ENCODE measurements around the gene CRX. TPM values are rescaled to one million over a fixed set of nuclear protein-coding genes. Genes with fewer than 3 reads are reported as not detected.
"Not testable (repeated sequence)": the region's sequence is repeated elsewhere in the genome, so short reads cannot be mapped to it uniquely, and the experiment has no call there.

The CRX gene
- total RNA-seq, 1 donor from 2014 or later: 0.19 TPM

- no peak overlapping the region for H3K4me3 ChIP-seq
- Mint-ChIP-seq H3K36me3 (no peaks in the 10 kb centered on the region), H3K9me3 (peaks cover 3% of the 10 kb centered on the region), H3K27ac (no peak overlapping the region), H3K27me3 (ENCODE audit: insufficient read depth, low read depth) (peaks cover 10% of the 10 kb centered on the region), H3K4me1 (peaks cover 8% of the 10 kb centered on the region), H3K4me3 (no peak overlapping the region)
- H3K36me3 ChIP-seq: no peaks in the 10 kb centered on the region
- H3K4me1 ChIP-seq: peaks cover 12% of the 10 kb centered on the region
- H2AFZ ChIP-seq (replicated peaks): no peak overlapping the region
- H3F3A ChIP-seq (ENCODE audit: low read depth): peaks cover 28% of the 10 kb centered on the region
- no peaks in the 10 kb centered on the region for H3K79me2 ChIP-seq (ENCODE audit: low read depth)
- no peaks in the 10 kb centered on the region for H3K27me3 ChIP-seq
- no peak for DNase-seq (ENCODE audit: low spot score)
- peak overlapping the region; percentile 44 for H3K4me2 ChIP-seq
- no peaks in the 10 kb centered on the region for H3K9me3 ChIP-seq (ENCODE audit: low read depth)
- H3K27ac ChIP-seq: no peak overlapping the region
- TF ChIP-seq EZH2phosphoT487 (IDR thresholded peaks at IDR 0.05): no peak
- no peak for TF ChIP-seq CTCF (IDR thresholded peaks at IDR 0.05)
- no peak for TF ChIP-seq EZH2 (IDR thresholded peaks at IDR 0.05)
- no peaks in the 10 kb centered on the region for H4K20me1 ChIP-seq (ENCODE audit: low read depth)
- no peak overlapping the region for H3K9ac ChIP-seq
Measured at GRCh38 chr19:47813995-47814328, 7.8 kb upstream of the CRX start.

- H3K27ac ChIP-seq; H3K36me3 Mint-ChIP-seq; H3K4me3 ChIP-seq; H3K9me3 ChIP-seq (ENCODE audit: low read depth); H3K9ac ChIP-seq; H3K27me3 ChIP-seq; H3K4me3 Mint-ChIP-seq; H3K36me3 ChIP-seq; H3K9me3 Mint-ChIP-seq; DNase-seq (ENCODE audit: low spot score); H2AFZ ChIP-seq (replicated peaks); H3K79me2 ChIP-seq (ENCODE audit: low read depth); H4K20me1 ChIP-seq (ENCODE audit: low read depth); H3K27ac Mint-ChIP-seq; H3K4me2 ChIP-seq: not testable (repeated sequence)
- peaks cover 34% of the 10 kb centered on the region for H3K4me1 ChIP-seq
- H3F3A ChIP-seq (ENCODE audit: low read depth): peaks cover 43% of the 10 kb centered on the region
- Mint-ChIP-seq H3K4me1 (peaks cover 28% of the 10 kb centered on the region), H3K27me3 (ENCODE audit: insufficient read depth, low read depth) (peaks cover 16% of the 10 kb centered on the region)
Measured at GRCh38 chr19:47816270-47816669, 5.5 kb upstream of the CRX start.

- H3K27me3 Mint-ChIP-seq (ENCODE audit: insufficient read depth, low read depth): peaks cover 16% of the 10 kb centered on the region
- Histone ChIP-seq H3K4me1 (peaks cover 53% of the 10 kb centered on the region), H3F3A (ENCODE audit: low read depth) (peaks cover 61% of the 10 kb centered on the region)
- not testable (repeated sequence) for H3K9me3 Mint-ChIP-seq; H3K27me3 ChIP-seq; H3K9me3 ChIP-seq (ENCODE audit: low read depth); H3K4me2 ChIP-seq; H2AFZ ChIP-seq (replicated peaks); H3K36me3 Mint-ChIP-seq; H3K27ac ChIP-seq; DNase-seq (ENCODE audit: low spot score); H3K79me2 ChIP-seq (ENCODE audit: low read depth); H3K4me3 ChIP-seq; H3K36me3 ChIP-seq; H4K20me1 ChIP-seq (ENCODE audit: low read depth); H3K27ac Mint-ChIP-seq; H3K9ac ChIP-seq
- H3K4me1 Mint-ChIP-seq: peaks cover 46% of the 10 kb centered on the region
- peak overlapping the region; percentile 64 for H3K4me3 Mint-ChIP-seq
Measured at GRCh38 chr19:47818221-47818620, 3.5 kb upstream of the CRX start.

- no peaks in the 10 kb centered on the region for H3K79me2 ChIP-seq (ENCODE audit: low read depth)
- Mint-ChIP-seq H3K9me3 (peaks cover 7% of the 10 kb centered on the region), H3K27me3 (ENCODE audit: insufficient read depth, low read depth) (peaks cover 16% of the 10 kb centered on the region), H3K36me3 (no peaks in the 10 kb centered on the region), H3K4me1 (peaks cover 47% of the 10 kb centered on the region), H3K4me3 (peak overlapping the region; percentile 69), H3K27ac (peak overlapping the region; percentile 93)
- H3F3A ChIP-seq (ENCODE audit: low read depth): peaks cover 49% of the 10 kb centered on the region
- peak overlapping the region; percentile 82 for H3K4me2 ChIP-seq
- no peak overlapping the region for H3K9ac ChIP-seq
- TF ChIP-seq CTCF (IDR thresholded peaks at IDR 0.05) (no peak), EZH2phosphoT487 (IDR thresholded peaks at IDR 0.05) (no peak), EZH2 (IDR thresholded peaks at IDR 0.05) (no peak)
- no peaks in the 10 kb centered on the region for H3K27me3 ChIP-seq
- no peaks in the 10 kb centered on the region for H3K9me3 ChIP-seq (ENCODE audit: low read depth)
- H3K27ac ChIP-seq: peak overlapping the region; percentile 54
- H2AFZ ChIP-seq (replicated peaks): peak overlapping the region; percentile 38
- H3K4me1 ChIP-seq: peaks cover 42% of the 10 kb centered on the region
- no peaks in the 10 kb centered on the region for H4K20me1 ChIP-seq (ENCODE audit: low read depth)
- peak overlapping the region; percentile 28 for H3K4me3 ChIP-seq
- H3K36me3 ChIP-seq: no peaks in the 10 kb centered on the region
- DNase-seq (ENCODE audit: low spot score): peak; percentile 95
Measured at GRCh38 chr19:47819858-47820257, 1.9 kb upstream of the CRX start.

Data from neural progenitor cell (in vitro differentiated cells).